ENCODE results near the gene PSMB7. TPM values are rescaled to one million over a fixed set of nuclear protein-coding genes. Genes with fewer than 3 reads are reported as not detected.

Gene PSMB7
- total RNA-seq, 2 experiments from 2014 or later, result 114 to 119 TPM

- ATAC-seq (no peak), DNase-seq (no peak)
- H3K4me3 Mint-ChIP-seq, result no peak overlapping the region
- H3K27me3 Mint-ChIP-seq (ENCODE audit: low read depth), result no peaks in the 10 kb centered on the region
- H3K27ac Mint-ChIP-seq, result no peak overlapping the region
- ChIA-PET CTCF (interaction anchor here (1.6 to 3.5 kb wide), 2 partner anchors 13 to 179 kb away, joined by 6 to 22 read pairs; no protein-coding TSS in a partner anchor), POLR2A (no interaction called here)
- no peaks in the 10 kb centered on the region for H3K9me3 Mint-ChIP-seq (ENCODE audit: insufficient read depth)
- H3K36me3 Mint-ChIP-seq (ENCODE audit: low read depth), result peaks cover 1% of the 10 kb centered on the region
- peaks cover 2% of the 10 kb centered on the region for H3K4me1 Mint-ChIP-seq (ENCODE audit: low read depth)
Observed at GRCh38 chr9:124306098-124306735, 109.0 kb downstream of the PSMB7 start.

GRCh38 chr9:124304285-124304684, 111.0 kb downstream of the PSMB7 start:
- ATAC-seq (no peak), DNase-seq (no peak)
- Mint-ChIP-seq H3K4me3 (no peak overlapping the region), H3K36me3 (ENCODE audit: low read depth) (peaks cover 1% of the 10 kb centered on the region), H3K27ac (no peak overlapping the region), H3K9me3 (ENCODE audit: insufficient read depth) (no peaks in the 10 kb centered on the region), H3K4me1 (ENCODE audit: low read depth) (peaks cover 14% of the 10 kb centered on the region), H3K27me3 (ENCODE audit: low read depth) (no peaks in the 10 kb centered on the region)
- ChIA-PET POLR2A (no interaction called here), CTCF (interaction anchor here (0.8 to 3.5 kb wide), 3 partner anchors 9 to 177 kb away, joined by 3 to 22 read pairs (median 4); no protein-coding TSS in a partner anchor)

DNA sequence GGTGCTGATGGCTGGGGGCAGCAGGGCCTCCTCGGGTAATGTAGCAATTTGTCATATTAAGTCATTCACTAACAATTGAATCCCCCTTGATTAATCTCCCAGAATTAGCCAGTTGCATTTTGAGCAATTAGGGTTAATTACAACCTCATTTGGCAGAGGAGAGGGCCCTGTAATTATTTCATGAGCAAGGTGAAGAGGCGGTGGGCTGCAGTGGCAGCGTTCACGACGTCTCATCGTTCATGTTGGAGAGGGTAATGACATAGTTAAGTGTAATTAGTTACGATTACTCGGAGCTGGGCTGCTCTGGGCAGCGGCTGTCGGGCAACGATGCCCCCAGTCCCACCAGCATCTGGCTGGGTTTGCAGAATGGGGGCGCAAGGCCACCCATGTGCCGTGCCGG, 111.5 kb downstream of the PSMB7 start:
- CTCF ChIA-PET, result interaction anchor here (1.0 to 3.5 kb wide), 2 partner anchors 8 to 177 kb away, joined by 3 to 22 read pairs; no protein-coding TSS in a partner anchor
- ATAC-seq (no peak), DNase-seq (no peak)
- Mint-ChIP-seq H3K9me3 (ENCODE audit: insufficient read depth) (no peaks in the 10 kb centered on the region), H3K27ac (no peak overlapping the region), H3K4me3 (no peak overlapping the region), H3K36me3 (ENCODE audit: low read depth) (peaks cover 1% of the 10 kb centered on the region), H3K4me1 (ENCODE audit: low read depth) (peaks cover 17% of the 10 kb centered on the region), H3K27me3 (ENCODE audit: low read depth) (no peaks in the 10 kb centered on the region)
- POLR2A ChIA-PET, result no interaction called here

Other genes starting within 250 kb of the PSMB7 start
- 10 to 100 TPM; 19.9 to 20.9 TPM for gene NEK6, start 157.5 kb downstream of the PSMB7 start, total RNA-seq
- not detected for gene ADGRD2, start 35.0 kb upstream of the PSMB7 start, total RNA-seq
- gene NR5A1, start 92.0 kb upstream of the PSMB7 start, total RNA-seq, result not detected

All from activated CD8-positive, alpha-beta T cell treated with anti-CD3 and anti-CD28 coated beads, Interleukin-2, amount 10 ng/mL, durations not matched to agents 7 days and 5 days (primary cell).